GM19455 (cell line): Measurements from ENCODE around the gene PFDN6.

Source experiments
- ATAC-seq: cut with Tn5 transposase; IDR thresholded peaks from one replicate; pipeline ENCODE4 v1.9.1; 2021; ENCODE audit not compliant: unreplicated experiment

Gene PFDN6

DNA sequence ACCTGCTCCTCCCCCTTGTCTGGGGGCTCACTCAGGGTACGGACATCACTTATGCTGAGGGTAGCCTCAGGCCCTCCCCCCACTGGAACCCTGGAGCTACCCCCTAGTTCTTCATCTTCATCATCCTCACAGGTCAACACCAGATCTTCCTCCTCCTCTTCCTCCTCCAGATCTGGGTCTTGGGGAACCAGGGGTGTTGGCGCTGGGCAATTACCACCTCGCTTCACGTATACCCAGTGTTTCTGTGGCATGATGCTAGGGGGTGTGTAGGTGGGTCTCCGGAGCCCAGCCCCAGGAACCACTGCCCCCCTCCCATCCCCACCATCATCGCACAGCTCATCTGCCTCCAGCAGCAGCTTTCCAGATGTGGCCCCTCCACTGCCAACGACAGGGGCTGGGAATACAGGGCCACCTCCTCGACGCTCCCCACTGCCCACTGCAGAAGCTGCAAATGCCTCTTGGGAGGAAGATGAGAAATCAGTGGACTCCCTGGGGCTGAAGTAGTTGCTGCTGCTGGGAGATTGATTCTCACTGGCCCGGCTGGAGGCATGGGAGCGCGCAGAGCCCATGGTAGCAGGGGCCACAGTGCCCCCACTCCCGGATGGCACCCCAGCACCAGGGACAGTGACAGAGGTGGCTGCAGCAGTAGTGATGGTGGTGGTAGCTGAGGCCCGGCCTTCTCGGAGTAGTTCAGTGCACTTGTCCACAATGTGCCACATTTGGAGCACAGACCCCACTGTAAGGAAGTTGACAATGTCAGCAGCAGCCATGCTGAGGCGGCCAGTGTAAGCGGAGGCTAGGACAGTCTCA is 26.6 kb downstream of the PFDN6 start:
- ATAC-seq, result no peak

DNA sequence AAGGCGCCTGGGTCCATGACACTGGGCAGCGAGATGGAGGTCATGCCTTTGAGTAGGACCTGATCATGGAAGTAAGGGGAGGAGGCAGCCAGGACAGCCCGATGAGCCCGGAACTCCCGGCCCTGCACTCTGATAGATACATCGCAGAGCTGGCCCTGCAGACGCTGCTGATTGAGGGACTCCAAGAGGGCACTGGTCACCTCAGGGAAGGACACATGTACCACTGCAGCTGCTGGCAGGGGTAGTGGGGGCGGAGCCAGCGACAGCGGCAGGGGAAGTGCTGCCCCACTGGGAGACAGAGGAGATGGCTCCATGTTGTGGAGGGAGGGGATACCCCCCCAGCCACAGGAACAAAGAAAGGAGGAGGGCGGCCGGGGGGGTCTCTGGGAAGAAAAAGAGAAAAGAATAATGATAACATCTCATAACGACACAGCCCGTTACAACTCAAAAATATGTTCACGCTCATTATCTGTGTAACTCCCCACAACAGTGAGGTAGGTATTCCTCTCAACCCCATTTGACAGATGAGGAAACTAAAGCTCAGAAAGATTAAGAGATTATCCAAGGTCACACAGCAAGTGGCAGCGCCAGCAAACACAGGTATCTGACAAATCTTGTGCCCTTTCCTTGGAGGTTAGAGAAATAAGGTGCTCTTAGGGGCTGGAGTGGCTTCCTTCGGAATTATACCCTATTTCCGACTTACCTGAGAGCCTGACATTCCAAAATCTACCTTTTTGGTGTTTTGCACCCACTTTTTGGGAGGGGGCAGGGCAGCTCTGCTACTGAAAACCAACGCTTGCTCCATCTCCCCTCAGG is 27.4 kb downstream of the PFDN6 start:
- no peak for ATAC-seq

DNA sequence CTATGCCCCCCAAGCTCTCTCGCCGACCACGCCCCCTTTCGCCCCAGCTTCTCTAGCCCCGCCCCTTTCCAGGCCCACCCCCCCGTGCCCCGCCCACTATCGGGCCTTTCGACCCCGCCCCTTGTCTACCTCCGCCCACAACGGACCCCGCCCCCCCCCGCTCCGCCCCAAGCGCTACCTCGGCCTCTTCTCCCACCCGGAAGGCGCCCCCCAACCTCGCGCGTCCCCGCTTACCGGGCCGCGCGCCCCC is 27.9 kb downstream of the PFDN6 start:
- no peak for ATAC-seq

DNA sequence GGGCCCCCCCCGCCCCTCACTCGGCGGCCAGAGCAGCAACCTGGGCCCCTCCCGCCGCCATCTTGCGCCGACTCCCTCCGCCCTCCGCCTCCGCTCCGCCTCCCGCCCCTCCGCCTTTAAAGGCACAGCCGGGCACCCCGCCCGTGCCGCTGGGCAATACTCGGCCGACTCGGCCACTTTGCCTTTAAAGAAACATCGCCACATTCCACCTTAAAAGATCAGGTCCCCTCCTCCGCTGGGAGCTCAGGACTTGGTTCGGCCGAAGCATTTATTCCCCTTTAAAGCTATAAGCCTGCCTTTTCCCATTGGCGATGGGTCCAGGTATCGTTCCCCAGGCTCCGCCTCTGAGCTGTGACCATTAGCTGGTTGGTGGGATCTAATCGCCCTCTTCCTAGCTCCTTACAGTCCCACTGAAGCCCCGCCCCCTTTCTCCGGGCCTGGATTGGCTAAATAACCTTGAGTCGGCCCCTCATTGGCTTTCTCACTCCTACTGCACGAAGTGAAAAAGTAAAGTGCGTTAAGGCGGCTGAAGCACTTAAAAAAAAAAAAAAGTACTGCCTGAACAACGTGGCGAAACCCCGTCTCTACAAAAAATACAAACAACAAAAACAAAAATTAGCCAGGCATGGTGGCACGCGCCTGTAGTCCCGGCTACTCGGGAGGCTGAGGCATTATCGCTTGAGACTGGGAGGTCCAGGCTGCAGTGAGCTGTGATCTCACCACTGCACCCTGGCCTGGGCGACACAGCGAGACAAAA is 28.4 kb downstream of the PFDN6 start, which contains the start of gene ZBTB22:
TSS of gene ZBTB22 (minus strand) at position 76 of the 757 bp plus-strand sequence. CDS start 828 bp downstream, outside the sequence.
- peak; percentile 55 for ATAC-seq

DNA sequence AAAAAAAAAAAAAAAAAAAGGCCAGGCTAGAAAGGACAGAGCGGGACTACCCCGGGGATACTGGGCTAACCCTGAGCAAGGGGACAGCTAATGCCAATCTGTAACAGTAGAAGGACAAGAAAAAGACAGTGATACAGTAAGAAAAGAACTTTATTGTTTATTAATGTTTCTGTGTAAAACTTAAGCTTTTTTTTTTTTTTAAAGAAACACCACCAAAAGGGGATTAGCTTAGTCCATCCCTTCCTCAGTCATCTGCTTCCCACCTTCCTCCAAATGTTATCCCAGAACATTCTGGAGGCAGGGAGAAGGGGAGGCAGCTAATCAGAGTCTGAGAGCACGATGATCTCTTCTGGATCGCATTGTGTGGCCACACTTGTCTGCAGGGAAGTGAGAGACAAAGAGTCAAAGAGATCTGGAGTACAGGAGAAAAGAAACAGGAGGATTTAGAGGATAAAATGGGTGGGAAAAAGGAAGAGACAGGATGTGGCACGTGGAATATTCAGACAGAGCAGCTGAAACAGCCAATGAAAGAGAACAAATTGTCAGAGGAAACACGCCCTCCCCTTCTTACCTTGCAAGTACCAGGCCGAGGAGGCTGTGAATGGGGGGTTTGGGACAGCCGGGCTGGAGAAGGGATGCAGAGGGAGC is 29.1 kb downstream of the PFDN6 start:
- no peak for ATAC-seq

DNA sequence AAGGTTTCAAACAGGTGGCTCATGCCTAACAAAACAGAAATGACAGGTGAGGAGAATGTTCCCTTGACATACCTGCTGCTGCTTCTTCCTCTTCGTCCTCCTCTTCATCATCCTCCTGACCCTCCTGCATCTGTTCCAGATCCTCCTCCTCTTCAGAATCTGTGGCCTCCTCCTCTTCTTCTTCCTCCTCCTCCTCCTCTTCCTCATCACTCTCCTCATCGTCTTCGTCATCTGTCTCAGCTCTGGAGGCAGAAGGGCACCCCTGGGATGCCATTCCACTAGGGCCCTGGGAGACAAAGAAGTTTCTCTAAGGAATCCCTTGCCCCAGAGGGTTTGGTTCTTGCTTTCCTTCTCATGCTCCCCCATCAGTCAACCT is 30.5 kb downstream of the PFDN6 start:
- no peak for ATAC-seq

DNA sequence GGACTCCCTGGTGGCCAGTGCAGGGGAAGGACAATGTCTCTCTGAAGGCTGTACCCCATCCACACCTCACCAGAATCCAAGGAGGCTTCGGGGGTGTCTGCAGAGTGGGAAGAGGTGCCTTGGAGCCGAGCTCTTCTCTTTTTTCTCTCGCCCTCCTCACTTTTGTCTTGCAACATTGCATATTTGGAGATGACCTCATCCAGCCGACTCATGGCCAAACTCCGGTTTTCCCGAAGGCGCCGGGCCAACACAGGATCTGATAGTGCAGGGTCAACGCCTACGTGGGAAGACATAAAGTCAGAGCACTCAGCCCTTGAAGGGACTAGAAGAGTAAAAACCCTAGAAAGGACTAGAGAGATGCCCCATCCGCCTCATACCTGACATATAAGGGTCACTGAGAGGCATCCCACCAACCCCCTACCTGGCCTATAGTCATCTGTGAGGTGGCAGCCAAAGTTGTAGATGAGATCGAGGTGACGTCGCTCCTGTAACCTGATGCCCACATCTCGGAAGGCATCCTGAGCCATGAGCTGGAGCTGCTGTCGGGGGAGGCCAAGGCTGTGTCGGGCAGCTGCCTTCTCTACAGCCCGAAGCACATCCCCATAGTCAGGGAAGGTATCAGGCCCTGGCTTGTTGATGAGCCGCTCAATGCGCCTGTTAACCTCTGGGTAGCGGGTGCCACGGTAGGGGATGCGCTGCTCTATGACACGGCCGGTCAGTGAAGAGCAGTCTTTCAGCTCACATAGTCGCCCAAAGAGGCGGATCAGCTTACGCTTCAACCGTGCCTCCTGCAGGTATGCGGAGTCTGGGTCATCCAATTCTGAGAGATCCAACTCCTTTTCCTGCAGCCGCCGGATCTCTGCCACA is 31.1 kb downstream of the PFDN6 start:
- no peak for ATAC-seq

DNA sequence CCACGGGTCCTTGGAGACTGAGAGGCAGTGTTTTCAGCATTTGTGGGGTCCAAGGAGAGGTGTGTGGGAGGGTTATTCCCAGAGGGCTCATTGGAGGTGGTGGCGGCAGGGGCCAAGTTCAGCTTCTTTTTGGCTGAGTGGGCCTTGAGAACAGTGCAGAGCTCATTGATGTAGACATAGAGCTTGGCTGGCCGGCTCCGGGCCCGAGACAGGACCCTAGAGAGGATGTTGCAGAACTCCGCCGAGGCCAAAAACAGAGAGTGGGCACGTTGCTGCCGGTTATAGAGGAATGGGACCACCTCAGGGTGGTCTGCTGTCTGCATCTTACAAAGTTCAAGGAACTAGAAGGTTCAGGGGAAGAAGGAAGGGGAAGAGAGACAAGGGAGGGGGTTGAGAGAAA is 31.8 kb downstream of the PFDN6 start:
- no peak for ATAC-seq

DNA sequence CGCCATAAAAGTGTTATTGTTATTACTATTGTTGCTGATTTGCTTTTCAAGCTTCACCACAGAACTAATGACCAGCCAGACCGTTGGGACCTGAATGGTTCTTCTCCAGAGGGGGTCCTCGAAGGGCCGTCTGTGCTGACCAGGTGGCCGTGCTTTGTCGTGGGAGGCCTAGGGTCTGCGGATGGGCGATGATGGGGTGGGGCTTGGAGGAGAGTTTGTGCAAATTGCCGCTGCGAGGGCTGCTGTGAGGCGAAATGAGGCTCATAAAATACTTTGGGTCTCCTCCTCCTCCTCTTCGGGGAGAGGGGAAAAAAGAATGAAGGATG is 34.2 kb downstream of the PFDN6 start:
- no peak for ATAC-seq

DNA sequence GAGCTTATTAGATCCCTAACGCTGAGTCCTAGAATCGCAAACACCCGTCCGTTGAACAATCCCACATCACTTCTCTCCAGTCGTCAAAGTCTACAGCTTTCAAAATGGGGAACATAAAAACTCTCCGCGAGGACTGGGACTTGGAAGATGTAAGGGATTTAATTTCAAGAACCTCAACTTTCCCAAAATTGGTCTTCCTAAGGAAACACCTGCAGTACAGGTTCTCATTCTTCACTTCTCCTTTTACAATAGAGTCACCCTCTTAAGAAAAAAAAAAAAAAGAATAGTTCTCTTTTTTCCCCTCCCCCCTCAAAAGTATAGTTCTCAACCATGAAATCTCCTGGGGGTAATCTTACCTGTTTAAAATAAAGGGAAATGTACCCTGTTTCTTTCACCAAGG is 34.7 kb downstream of the PFDN6 start:
- no peak for ATAC-seq

DNA sequence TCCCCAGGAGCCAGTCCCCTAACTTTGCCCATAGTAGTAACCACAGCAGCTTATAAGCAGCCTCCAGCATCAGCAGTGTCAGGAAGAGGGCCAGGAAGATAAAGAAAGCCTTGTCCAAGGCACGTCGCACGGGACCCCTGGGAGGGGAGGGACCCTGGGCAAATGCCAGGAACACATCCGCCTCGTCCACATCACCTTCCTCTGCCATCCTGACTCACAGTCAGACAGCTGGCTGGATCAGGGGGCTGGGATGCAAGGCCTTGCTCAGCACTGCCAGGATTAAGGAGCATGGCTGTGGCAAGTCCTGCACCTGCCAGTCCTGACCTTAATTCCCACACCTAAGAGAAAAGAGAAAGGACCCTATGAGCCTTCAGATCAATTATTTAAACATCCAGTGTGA is 39.7 kb downstream of the PFDN6 start:
- ATAC-seq, result no peak

DNA sequence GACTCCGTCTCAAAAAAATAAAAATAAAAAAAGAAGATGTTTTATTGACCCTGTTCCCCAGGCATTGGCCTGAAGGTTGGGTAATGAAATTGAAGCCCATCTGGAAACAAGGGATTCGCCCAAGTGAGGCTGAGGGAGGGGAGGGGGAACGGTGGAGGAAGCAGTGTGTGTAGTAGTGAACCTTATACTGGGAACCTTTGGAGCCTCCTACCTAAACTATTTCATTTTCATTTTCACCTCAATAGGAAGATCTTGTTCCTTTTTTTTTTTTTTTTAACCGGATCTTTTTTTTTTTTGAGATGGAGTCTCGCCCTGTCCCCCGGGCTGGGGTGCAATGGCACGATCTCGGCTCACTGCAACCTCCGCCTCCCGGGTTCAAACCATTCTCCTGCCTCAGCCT is 41.3 kb downstream of the PFDN6 start:
- ATAC-seq, result no peak

DNA sequence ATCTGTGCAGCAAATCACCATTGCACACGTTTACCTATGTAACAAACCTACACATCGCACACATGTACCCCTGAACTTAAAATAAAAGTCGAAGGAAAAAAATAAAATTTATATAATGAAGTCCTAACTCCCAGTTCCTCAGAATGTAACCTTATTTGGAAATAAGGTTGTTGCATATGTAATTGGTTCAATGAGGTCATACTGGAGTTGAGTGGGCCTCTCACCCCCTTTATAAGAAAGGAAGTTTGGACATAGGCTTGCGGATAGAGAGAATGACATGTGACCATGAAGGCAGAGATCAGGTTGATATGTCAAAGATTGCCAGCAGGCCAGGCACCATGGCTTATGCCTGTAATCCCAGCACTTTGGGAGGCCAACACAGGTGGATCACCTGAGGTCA is 44.3 kb downstream of the PFDN6 start:
- no peak for ATAC-seq

DNA sequence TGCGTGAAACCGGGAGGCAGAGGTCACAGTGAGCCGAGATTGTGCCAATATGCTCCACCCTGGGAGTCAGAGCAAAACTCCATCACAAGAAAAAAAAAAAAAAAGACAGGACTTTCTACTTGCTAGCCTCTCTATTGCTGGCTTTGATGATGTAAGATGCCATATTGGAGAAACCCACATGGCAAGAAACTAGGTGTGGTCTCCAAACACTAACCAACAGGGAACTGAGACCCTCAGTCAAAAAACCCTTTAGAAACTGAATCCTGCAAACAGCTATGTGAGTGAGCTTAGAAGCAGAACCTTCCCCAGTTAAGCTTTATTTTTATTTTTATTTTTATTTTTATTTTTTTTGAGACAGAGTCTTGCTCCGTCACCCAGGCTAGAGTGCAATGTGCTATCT is 46.5 kb downstream of the PFDN6 start:
- no peak for ATAC-seq

DNA sequence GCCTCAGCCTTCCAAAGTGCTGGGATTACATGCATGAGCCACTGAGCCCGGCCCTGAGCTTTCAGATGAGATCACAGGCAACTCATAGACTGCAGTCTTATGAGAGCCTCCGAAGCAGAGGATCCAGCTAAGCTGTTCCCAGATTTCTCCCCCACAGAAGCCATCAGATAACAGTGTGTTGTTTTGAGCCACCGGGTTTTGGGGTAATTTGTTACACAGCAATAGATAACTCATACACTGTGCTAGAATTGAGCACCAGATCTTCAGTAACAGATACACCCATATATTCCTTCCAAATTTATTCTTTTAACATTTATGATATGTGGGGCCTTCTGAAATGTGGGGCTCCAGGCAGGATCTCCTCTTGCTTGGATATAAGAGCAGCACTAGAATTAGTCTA is 47.1 kb downstream of the PFDN6 start:
- no peak for ATAC-seq

DNA sequence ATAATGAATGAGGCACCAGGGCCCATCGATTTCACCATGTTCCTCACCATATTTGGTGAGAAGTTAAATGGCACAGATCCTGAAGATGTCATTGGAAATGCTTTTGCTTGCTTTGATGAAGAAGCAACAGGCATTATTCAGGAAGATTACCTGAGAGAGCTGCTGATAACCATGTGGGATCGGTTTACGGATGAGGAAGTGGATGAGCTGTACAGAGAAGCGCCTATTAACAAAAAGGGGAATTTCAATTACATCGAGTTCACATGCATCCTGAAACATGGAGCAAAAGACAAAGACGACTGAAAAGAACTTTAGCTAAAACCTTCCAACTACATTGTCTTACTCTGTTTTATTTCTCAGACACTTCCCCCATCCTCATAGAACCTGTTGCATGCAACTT is 49.8 kb downstream of the PFDN6 start:
- no peak for ATAC-seq
